HepG2 (cell line): Measurements from ENCODE around the gene KRTAP5-6. TPM values are rescaled to one million over a fixed set of nuclear protein-coding genes. Genes with fewer than 3 reads are reported as not detected.
A peak's percentile ranks its signal among the peaks of the same experiment; 100 is the strongest.

Experiments
- ATAC-seq: fragments of 200-7000 bp; cut with Tn5 transposase; 3 replicates; pipeline ENCODE4 v1.9.1; 2020; ENCODE audit warnings: mild to moderate bottlenecking, moderate library complexity
- BruUV-seq: library from RNA; stranded (reverse); fragments of 400-500 nt; replicated peaks from 2 replicates; lab custom pipeline; 2021; lab: Mats Ljungman, UMichigan
- CTCF ChIA-PET: fragments of 300-600 bp; formaldehyde crosslinking; extraction: SDS; loops from one replicate; lab custom pipeline; 2021; ENCODE audit warnings: low total read pairs, inconsistent platforms, low intra/inter-chr PET ratio; lab: Yijun Ruan, JAX
- POLR2A ChIA-PET: fragments of 350-600 bp; sonication (Branson Sonifier 250); formaldehyde crosslinking; loops from one replicate; lab custom pipeline; 2020; ENCODE audit warnings: antibody characterized with exemption, inconsistent platforms; lab: Yijun Ruan, JAX
- DNase-seq: peaks from one replicate; pipeline ENCODE4 v3.0.0-alpha.2; 2015; ENCODE audit warnings: low spot score
- FAIRE-seq: peaks from 3 replicates; lab custom pipeline; 2011; peaks lifted over from hg19 to GRCh38; lab: Jason Lieb, UNC
- H2AFZ ChIP-seq: one replicate; pipeline ENCODE4 v1.6.1; 2011; ENCODE audit warnings: low read length, inconsistent platforms
- H3K27ac ChIP-seq: fragments of 300-600 bp; 3 replicates; pipeline ENCODE4 v1.8.0; 2011; ENCODE audit warnings: mixed run types, mild to moderate bottlenecking, mixed read lengths, low read length, inconsistent platforms; ENCODE audit not compliant: insufficient read depth; ENCODE audit errors: extremely low read length
- H3K27me3 ChIP-seq, 2 experiments: fragments of 200-600 bp in 1 of 2; 2 replicates in 1 of 2; 3 replicates in 1 of 2; pipeline versions ENCODE4 v1.6.0 to v1.8.0; 2011; ENCODE audit warnings: low read length in 2 of 2, mild to moderate bottlenecking in 2 of 2, moderate library complexity in 2 of 2, inconsistent platforms in 1 of 2; ENCODE audit not compliant: insufficient read depth in 2 of 2, control insufficient read depth in 1 of 2
- H3K36me3 ChIP-seq, 2 experiments: fragments of 200-600 bp in 1 of 2; replicated peaks in 1 of 2; 2 replicates in 1 of 2; 3 replicates in 1 of 2; pipeline versions ENCODE4 v1.5.1 to v1.8.0; 2011; ENCODE audit warnings: low read length in 2 of 2, inconsistent platforms in 1 of 2; ENCODE audit not compliant: insufficient read depth in 2 of 2, control insufficient read depth in 1 of 2
- H3K4me1 ChIP-seq: 2 replicates; pipeline ENCODE4 v1.5.1; 2012; ENCODE audit warnings: low read length, inconsistent platforms; ENCODE audit not compliant: insufficient read depth
- H3K4me2 ChIP-seq: 2 replicates; pipeline ENCODE4 v1.6.0; 2011; ENCODE audit warnings: low read depth, low read length, inconsistent platforms
- H3K4me3 ChIP-seq, 3 experiments: fragments of 200-600 bp in 1 of 3; sonication (generic), shearing (Covaris generic) in 1 of 3; replicated peaks in 1 of 3; 2 replicates each; pipeline ENCODE4 v1.5.1; 2011 to 2016; ENCODE audit warnings: low read length in 3 of 3, inconsistent platforms in 2 of 3, low read depth in 2 of 3, mild to moderate bottlenecking in 2 of 3, control low read depth in 1 of 3, mixed read lengths in 1 of 3; ENCODE audit not compliant: insufficient read depth in 1 of 3
- H3K79me2 ChIP-seq: one replicate; pipeline ENCODE4 v1.6.1; 2011; ENCODE audit warnings: low read length, inconsistent platforms; ENCODE audit not compliant: insufficient read depth
- H3K9ac ChIP-seq: 2 replicates; pipeline ENCODE4 v1.6.0; 2011; ENCODE audit warnings: mild to moderate bottlenecking, low read depth, low read length, inconsistent platforms; ENCODE audit not compliant: insufficient read depth
- H3K9me3 ChIP-seq: 2 replicates; pipeline ENCODE4 v1.5.1; 2012; ENCODE audit warnings: mild to moderate bottlenecking, low read length
- H4K20me1 ChIP-seq: 2 replicates; pipeline ENCODE4 v1.6.0; 2011; ENCODE audit warnings: inconsistent platforms, mild to moderate bottlenecking, low read length, moderate library complexity; ENCODE audit not compliant: insufficient read depth
- CHCHD3 ChIP-seq: sonication (generic); formaldehyde crosslinking; IDR thresholded peaks from 2 replicates; pipeline ENCODE4 v1.8.0; 2022; ENCODE audit warnings: mild to moderate bottlenecking, missing genetic modification reagents, moderate library complexity
- HHEX ChIP-seq: IDR thresholded peaks from 2 replicates; pipeline ENCODE4 v1.6.1; 2016; ENCODE audit warnings: control low read depth
- HMGA1 ChIP-seq: sonication (generic); formaldehyde crosslinking; conservative IDR thresholded peaks from 2 replicates; pipeline ENCODE4 v1.4.0; 2020; ENCODE audit warnings: missing genetic modification reagents
- HNF4A ChIP-seq: sonication (generic); formaldehyde crosslinking; IDR thresholded peaks from 2 replicates; pipeline ENCODE4 v1.4.0; 2020; ENCODE audit warnings: missing genetic modification reagents
- KDM4B ChIP-seq: sonication (generic); formaldehyde crosslinking; IDR thresholded peaks from 2 replicates; pipeline ENCODE4 v1.4.0; 2020; ENCODE audit warnings: missing genetic modification reagents
- LBX2 ChIP-seq: sonication (generic); formaldehyde crosslinking; IDR thresholded peaks from 2 replicates; pipeline ENCODE4 v1.5.0; 2020; ENCODE audit warnings: missing genetic modification reagents, mild to moderate bottlenecking, borderline replicate concordance
- MAF1 ChIP-seq: sonication (generic); formaldehyde crosslinking; IDR thresholded peaks from 2 replicates; pipeline ENCODE4 v1.5.0; 2020; ENCODE audit warnings: missing genetic modification reagents, borderline replicate concordance
- MIER2 ChIP-seq: IDR thresholded peaks from 2 replicates; pipeline ENCODE4 v1.6.1; 2016; ENCODE audit warnings: missing biosample characterization, missing genetic modification reagents
- NFE2 ChIP-seq: sonication (generic); formaldehyde crosslinking; IDR thresholded peaks from 2 replicates; pipeline ENCODE4 v1.4.0; 2020; ENCODE audit warnings: missing genetic modification reagents
- NFKB2 ChIP-seq: sonication (generic); formaldehyde crosslinking; IDR thresholded peaks from 2 replicates; pipeline ENCODE4 v1.4.0; 2020; ENCODE audit warnings: missing genetic modification reagents, borderline replicate concordance
- NR3C1 ChIP-seq: sonication (generic); formaldehyde crosslinking; IDR thresholded peaks from 2 replicates; pipeline ENCODE4 v1.4.0; 2020; ENCODE audit warnings: missing genetic modification reagents
- RFX5 ChIP-seq: IDR thresholded peaks from 2 replicates; pipeline ENCODE4 v1.6.1; 2011; ENCODE audit warnings: low read depth, low read length, improper control_type of control experiment
- SRSF1 ChIP-seq: fragments of 200-400 bp; formaldehyde crosslinking; optimal IDR thresholded peaks from 2 replicates; pipeline ENCODE3; 2017; ENCODE audit warnings: mild to moderate bottlenecking, low read depth, low read length, moderate library complexity
- SRSF4 ChIP-seq: fragments of 200-400 bp; formaldehyde crosslinking; IDR thresholded peaks from one replicate; pipeline ENCODE4 v1.6.1; 2018; ENCODE audit warnings: mild to moderate bottlenecking, low read depth, low read length, moderate library complexity; ENCODE audit not compliant: poor library complexity, severe bottlenecking
- TBP ChIP-seq: sonication (generic); formaldehyde crosslinking; IDR thresholded peaks from 2 replicates; pipeline ENCODE4 v1.5.0; 2020; ENCODE audit warnings: missing genetic modification reagents
- YEATS2 ChIP-seq: sonication (generic); formaldehyde crosslinking; IDR thresholded peaks from 2 replicates; pipeline ENCODE4 v1.4.0; 2020; ENCODE audit warnings: missing genetic modification reagents, borderline replicate concordance
- ZNF746 ChIP-seq: sonication (generic); formaldehyde crosslinking; IDR thresholded peaks from 2 replicates; pipeline ENCODE4 v1.8.0; 2022; ENCODE audit warnings: mild to moderate bottlenecking, missing genetic modification reagents
- ZNF777 ChIP-seq: sonication (generic); formaldehyde crosslinking; IDR thresholded peaks from 2 replicates; pipeline ENCODE4 v1.4.0; 2020; ENCODE audit warnings: missing genetic modification reagents
- WGBS: methylation state at CpG from one replicate; pipeline ENCODE4 v1.1.6; 2017; ENCODE audit warnings: low lambda C conversion rate; 5-methylcytosine and 5-hydroxymethylcytosine counted together
- in situ Hi-C: cut with HindIII; loops from 2 replicates; pipeline ENCODE4 v1.10.0; 2017; ENCODE audit warnings: low pct_unique_long_range_greater_than_20kb; ENCODE audit not compliant: extremely low pct_ligation_motif_present
- intact Hi-C: fragments of 100-400 bp; cut with micrococcal nuclease; formaldehyde crosslinking; loops from one replicate; pipeline ENCODE4 v1.10.0; 2022; ENCODE audit not compliant: unreplicated experiment
- polyA plus RNA-seq, 8 experiments: library from polyadenylated mRNA; depleted of rRNA in 3 of 8; stranded (reverse) in 7 of 8; unstranded in 1 of 8; fragments of >200 nt; fragmentation: Illumina TruSeq in 4 of 8; extraction: Trizol in 4 of 8; gene quantifications; 2 replicates each; pipeline versions ENCODE4 v1.2.1 to v1.2.3, GENCODE V29; 2011 to 2016; ENCODE audit warnings: low read depth in 4 of 8, missing spikeins in 1 of 8, mixed read lengths in 1 of 8; ENCODE audit not compliant: insufficient read depth in 1 of 8
- total RNA-seq, 5 experiments: library from RNA; depleted of rRNA; stranded (reverse); fragments of >200 nt; fragmentation: Illumina TruSeq; extraction: Trizol; gene quantifications; 2 replicates each; pipeline ENCODE4 v1.2.3, GENCODE V29; 2016; ENCODE audit warnings: low read depth in 1 of 5
- TF ChIP-seq, protein P1 (sequence below): sonication (generic); formaldehyde crosslinking; IDR thresholded peaks from 2 replicates; pipeline ENCODE4 v1.5.1; 2020; ENCODE audit warnings: mild to moderate bottlenecking, missing genetic modification reagents, borderline replicate concordance

Gene KRTAP5-6
- total and polyA plus RNA-seq, 2 of the 13 experiments (the other 11 are each of a cell fraction or from before 2014, with no cell fraction given): not detected

DNA sequence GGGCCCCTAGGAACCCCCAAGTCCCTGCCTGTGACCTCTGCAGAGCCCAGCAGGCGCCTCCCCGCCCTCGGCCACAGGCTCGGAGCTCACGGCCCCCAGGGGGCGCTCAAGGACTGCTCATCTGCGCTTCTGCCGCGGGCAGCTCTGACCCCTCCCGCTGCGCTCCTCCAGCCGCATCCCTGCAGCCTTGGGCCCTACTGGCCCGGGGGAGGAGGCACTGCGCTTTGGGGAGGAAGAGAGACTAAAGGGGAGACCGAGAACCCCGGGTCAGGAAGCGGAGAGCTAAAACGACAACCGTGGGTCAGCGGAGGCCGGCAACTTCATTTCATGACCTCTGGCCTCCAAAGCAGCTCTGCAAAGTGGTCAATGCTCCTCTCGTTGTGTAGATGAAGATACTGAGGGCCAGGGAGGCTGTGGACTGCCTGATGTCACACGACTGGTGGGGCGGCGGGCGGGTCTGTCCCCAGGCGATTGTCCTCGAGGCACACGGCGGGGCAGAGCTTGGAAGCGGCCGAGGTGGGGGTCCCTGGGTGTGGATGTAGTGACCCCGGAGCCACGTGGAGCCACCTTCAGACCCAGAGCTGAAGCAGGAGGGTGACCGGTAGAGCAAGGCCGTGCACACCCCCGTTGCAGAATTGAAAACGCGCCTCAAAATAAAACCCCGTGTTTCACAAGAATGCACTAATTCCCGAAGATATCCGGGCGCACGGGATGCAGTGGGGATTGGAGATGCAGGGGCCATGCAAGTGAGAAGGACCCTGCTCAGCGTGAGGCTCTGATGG lies 2.7 kb upstream of the KRTAP5-6 start:
- peak overlapping the region in 2 of 3 experiments; percentile 14 to 58; a peak in 3 of 6 replicates for H3K4me3 ChIP-seq
- H3K9me3 ChIP-seq: no peaks in the 10 kb centered on the region
- no peaks in the 10 kb centered on the region for H3K36me3 ChIP-seq
- POLR2A ChIA-PET: interaction anchor here (0.7 to 5.5 kb wide), 16 partner anchors 12 to 706 kb away, joined by 3 to 141 read pairs (median 8); partner anchors contain the start of gene TSSC4
- peak; percentile 53 for DNase-seq
- ATAC-seq: peak; percentile 38
- intact Hi-C loops (loop anchor here (2.0 kb wide), 2 partner anchors 139 to 457 kb away; no protein-coding TSS in a partner anchor), in situ Hi-C loops (loop anchor here (5.0 kb wide), 1 partner anchor 37 kb away; no protein-coding TSS in a partner anchor)
- peak overlapping the region; percentile 100 for H3K27ac ChIP-seq
- BruUV-seq: no TSS peak
- peak overlapping the region; percentile 65 for H3K4me2 ChIP-seq
- peaks cover 69% of the 10 kb centered on the region for H3K4me1 ChIP-seq
- FAIRE-seq: no peak
- H4K20me1 ChIP-seq: no peaks in the 10 kb centered on the region
- CTCF ChIA-PET: interaction anchor here (1.2 to 4.5 kb wide), 8 partner anchors 19 to 462 kb away, joined by 5 to 44 read pairs (median 10); partner anchors contain the start of gene SYT8
- peaks cover 0 to 3% of the 10 kb centered on the region in 2 experiments; a peak in 3 of 5 replicates for H3K27me3 ChIP-seq
- H3K9ac ChIP-seq: peak overlapping the region; percentile 73
- WGBS: 64% methylated on average over 25 of the region's 45 CpGs
- H3K79me2 ChIP-seq: peaks cover 2% of the 10 kb centered on the region
- H2AFZ ChIP-seq: no peak overlapping the region
- peak; percentile 25; the same call in 1 of the 2 replicates for TF ChIP-seq HNF4A (CRISPR knock-in tag)
- TF ChIP-seq ZNF746 (CRISPR knock-in tag): 0 out of 2 replicates have a peak, but pooled peaks have one; percentile 30
- no peak for TF ChIP-seq RFX5
- no peak for TF ChIP-seq SRSF4
- no peak for TF ChIP-seq LBX2 (CRISPR knock-in tag)
- peak; percentile 69; the same call in 1 of the 2 replicates for TF ChIP-seq NFKB2 (CRISPR knock-in tag)
- no peak for TF ChIP-seq ZNF777 (CRISPR knock-in tag)
- no peak for TF ChIP-seq HMGA1 (CRISPR knock-in tag)
- TF ChIP-seq NFE2: no peak
- TF ChIP-seq, protein P1, sequence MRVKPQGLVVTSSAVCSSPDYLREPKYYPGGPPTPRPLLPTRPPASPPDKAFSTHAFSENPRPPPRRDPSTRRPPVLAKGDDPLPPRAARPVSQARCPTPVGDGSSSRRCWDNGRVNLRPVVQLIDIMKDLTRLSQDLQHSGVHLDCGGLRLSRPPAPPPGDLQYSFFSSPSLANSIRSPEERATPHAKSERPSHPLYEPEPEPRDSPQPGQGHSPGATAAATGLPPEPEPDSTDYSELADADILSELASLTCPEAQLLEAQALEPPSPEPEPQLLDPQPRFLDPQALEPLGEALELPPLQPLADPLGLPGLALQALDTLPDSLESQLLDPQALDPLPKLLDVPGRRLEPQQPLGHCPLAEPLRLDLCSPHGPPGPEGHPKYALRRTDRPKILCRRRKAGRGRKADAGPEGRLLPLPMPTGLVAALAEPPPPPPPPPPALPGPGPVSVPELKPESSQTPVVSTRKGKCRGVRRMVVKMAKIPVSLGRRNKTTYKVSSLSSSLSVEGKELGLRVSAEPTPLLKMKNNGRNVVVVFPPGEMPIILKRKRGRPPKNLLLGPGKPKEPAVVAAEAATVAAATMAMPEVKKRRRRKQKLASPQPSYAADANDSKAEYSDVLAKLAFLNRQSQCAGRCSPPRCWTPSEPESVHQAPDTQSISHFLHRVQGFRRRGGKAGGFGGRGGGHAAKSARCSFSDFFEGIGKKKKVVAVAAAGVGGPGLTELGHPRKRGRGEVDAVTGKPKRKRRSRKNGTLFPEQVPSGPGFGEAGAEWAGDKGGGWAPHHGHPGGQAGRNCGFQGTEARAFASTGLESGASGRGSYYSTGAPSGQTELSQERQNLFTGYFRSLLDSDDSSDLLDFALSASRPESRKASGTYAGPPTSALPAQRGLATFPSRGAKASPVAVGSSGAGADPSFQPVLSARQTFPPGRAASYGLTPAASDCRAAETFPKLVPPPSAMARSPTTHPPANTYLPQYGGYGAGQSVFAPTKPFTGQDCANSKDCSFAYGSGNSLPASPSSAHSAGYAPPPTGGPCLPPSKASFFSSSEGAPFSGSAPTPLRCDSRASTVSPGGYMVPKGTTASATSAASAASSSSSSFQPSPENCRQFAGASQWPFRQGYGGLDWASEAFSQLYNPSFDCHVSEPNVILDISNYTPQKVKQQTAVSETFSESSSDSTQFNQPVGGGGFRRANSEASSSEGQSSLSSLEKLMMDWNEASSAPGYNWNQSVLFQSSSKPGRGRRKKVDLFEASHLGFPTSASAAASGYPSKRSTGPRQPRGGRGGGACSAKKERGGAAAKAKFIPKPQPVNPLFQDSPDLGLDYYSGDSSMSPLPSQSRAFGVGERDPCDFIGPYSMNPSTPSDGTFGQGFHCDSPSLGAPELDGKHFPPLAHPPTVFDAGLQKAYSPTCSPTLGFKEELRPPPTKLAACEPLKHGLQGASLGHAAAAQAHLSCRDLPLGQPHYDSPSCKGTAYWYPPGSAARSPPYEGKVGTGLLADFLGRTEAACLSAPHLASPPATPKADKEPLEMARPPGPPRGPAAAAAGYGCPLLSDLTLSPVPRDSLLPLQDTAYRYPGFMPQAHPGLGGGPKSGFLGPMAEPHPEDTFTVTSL (CRISPR knock-in tag): 0 out of 2 replicates have a peak, but pooled peaks have one; percentile 50
- no peak for TF ChIP-seq NR3C1 (CRISPR knock-in tag)
- TF ChIP-seq MAF1 (CRISPR knock-in tag): 0 out of 2 replicates have a peak, but pooled peaks have one; percentile 27
- no peak for TF ChIP-seq HHEX (CRISPR knock-in tag)
- TF ChIP-seq TBP (CRISPR knock-in tag): no peak
- TF ChIP-seq KDM4B (CRISPR knock-in tag): 0 out of 2 replicates have a peak, but pooled peaks have one; percentile 45
- TF ChIP-seq MIER2: peak; percentile 60
- peak; percentile 60; the same call in 1 of the 2 replicates for TF ChIP-seq YEATS2 (CRISPR knock-in tag)
- TF ChIP-seq SRSF1: peak; percentile 33
- 0 out of 2 replicates have a peak, but pooled peaks have one; percentile 3 for TF ChIP-seq CHCHD3
